ENCODE measurements around the gene MACROD2.
A peak's percentile ranks its signal among the peaks of the same experiment; 100 is the strongest.

MACROD2 gene

GRCh38 chr20:14723614-14724013, 728.3 kb downstream of the MACROD2 start:
- no peak for DNase-seq

- no peak for DNase-seq
Observed at GRCh38 chr20:14724036-14724435, 728.7 kb downstream of the MACROD2 start.

DNA sequence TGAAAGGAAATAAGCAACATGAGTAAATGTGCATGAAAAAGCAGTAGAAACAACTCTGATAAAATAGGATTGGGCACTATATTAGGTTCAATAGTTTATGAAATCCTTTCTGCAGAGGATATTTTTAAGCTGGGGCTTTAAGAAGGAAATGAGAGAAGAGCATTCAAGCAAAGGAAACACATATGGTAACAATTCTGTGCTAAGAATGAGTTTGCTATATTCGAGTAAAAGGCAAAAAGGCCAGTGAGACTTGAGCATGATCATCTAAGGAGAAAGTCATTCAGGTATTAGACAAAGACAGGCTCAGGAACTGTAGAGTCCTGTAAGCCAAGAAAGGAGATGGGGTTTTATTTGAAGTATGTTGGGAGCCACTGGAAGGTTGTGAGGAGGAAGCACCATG, 729.2 kb downstream of the MACROD2 start:
- DNase-seq = no peak

DNA sequence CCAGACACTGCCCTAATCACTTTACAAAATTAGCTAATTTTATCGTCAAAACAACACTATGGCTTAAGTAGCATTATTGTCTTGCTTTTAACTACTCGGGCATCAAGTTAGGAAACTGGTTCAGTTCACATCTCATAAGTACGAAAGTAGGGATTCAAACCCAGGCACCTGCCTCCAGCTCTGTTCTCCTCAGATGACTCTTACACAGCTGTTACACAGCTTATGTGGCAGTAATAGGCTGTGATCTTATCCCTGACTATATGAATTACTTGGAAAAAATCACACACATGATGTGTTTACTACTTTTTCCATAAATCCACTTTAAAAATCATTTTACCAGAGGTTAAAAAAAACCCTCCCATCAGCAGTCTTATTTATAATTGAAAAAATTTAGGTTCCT, 731.3 kb downstream of the MACROD2 start:
- DNase-seq = no peak

DNA sequence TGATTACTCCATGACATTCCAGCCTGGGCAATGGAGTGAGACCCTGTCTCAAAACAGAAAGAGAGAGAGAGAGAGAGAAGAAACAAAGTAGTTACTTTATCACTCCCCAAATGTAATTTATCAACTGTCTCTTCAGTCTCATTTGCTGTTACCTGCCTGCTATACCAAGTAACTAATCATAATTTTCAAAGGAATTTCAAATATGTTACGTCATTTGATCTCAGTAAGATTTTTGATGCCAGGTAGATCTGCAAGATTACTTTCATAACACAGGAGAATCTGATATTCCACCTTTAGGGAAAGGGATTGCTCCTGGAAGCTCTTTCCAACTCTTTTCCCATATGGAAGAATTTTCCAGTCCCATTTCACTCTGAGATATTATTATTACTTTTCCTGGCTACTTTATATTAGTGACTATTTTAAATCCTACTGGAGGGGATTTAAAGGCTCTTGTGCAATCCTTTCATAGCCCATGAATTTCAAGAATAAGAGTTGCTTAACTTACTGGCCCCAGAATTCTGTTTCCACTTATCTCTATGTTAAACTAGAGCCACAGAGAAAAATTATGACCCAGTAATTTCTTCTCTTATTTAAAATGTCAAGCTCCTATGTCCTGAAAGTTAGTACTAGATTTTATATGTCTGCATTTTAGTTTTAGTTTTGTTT, 732.3 kb downstream of the MACROD2 start:
- DNase-seq = no peak

GRCh38 chr20:14729390-14729789, 734.1 kb downstream of the MACROD2 start:
- peak in 1 of 3 experiments; percentile 50 for DNase-seq

DNA sequence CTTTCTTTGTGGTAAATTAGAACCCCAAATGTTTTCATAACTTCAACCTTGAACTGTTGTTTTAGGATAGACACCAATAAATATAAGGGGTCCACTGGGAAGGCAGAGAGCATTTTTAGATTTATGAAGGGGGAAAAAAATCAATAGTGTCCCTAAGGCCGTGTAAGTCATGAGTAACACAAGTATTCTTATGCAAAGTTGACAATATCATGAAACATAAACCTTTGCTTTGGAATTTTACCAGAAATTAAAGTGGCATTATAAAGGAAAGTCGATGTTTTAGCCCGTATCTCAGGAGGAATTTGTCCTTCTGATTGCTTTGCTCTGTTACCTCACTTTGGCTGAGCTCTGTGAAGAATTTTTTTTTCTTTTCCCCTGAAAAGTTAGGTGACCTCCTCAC, 737.0 kb downstream of the MACROD2 start:
- DNase-seq = no peak

- DNase-seq = no peak
Observed at GRCh38 chr20:14732996-14733395, 737.7 kb downstream of the MACROD2 start.

- DNase-seq = no peak
Observed at GRCh38 chr20:14740380-14740779, 745.1 kb downstream of the MACROD2 start.

DNA sequence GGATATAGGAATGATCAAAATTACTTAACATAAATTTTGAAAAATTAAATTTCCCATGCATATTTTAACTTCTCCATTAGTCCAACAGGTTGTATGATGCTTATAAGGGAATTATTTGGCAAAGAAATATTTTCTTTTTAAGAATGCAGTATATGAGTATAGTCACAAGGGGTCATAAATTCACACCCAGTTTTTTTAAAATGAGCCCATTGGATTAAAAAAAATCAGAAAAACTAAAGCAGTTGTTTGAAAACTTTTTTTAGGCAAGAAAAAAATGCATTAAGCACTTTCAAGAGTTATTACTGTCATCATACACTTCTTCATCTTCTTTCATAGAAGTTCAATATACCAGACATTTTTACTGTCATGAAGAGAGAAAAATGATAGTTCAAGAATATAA, 746.3 kb downstream of the MACROD2 start:
- no peak for DNase-seq

DNA sequence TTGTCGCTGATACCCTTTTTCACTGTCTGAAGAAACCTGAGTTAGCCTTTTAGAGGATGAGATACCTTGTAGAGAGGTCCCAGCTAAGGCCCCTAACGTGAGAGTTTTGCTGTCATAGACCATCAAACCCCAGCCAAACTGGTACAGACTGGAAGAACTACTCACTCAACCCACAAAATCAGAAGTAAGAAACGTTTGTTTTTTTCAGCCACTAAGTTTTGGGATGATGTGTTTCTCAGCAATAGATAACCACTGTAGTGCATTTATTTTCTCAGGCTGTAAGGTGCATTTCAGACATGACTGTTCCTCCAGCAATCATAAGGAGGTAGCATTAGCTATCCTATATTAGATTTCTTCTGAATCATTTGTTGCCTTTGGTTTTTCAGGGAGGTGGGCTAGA, 749.4 kb downstream of the MACROD2 start:
- no peak for DNase-seq

GRCh38 chr20:14745830-14746229, 750.5 kb downstream of the MACROD2 start:
- DNase-seq = no peak

- DNase-seq = no peak
Observed at GRCh38 chr20:14751191-14751590, 755.9 kb downstream of the MACROD2 start.

- DNase-seq = no peak
Observed at GRCh38 chr20:14757728-14758127, 762.4 kb downstream of the MACROD2 start.

DNA sequence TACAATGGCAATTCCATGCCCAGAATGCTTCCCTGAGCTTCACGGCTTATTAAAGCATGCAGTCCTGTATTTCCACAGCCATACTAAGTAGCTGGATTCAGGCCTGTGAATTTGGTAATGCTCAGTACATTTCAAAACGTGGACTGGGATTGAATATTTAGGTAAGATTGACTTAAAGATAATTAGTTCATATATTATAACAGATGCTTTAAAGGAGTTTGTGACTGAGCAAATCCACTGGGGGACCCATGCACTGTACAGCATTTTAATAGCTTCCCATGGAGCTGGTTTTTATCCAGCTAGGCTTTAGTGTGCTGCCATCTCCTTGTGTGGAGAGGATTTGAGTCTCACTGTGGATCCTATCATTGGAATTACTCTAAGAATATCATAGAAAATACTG, 763.0 kb downstream of the MACROD2 start:
- no peak for DNase-seq

- peak in 1 of 3 experiments; percentile 37 for DNase-seq
Observed at GRCh38 chr20:14759979-14760378, 764.7 kb downstream of the MACROD2 start.

DNA sequence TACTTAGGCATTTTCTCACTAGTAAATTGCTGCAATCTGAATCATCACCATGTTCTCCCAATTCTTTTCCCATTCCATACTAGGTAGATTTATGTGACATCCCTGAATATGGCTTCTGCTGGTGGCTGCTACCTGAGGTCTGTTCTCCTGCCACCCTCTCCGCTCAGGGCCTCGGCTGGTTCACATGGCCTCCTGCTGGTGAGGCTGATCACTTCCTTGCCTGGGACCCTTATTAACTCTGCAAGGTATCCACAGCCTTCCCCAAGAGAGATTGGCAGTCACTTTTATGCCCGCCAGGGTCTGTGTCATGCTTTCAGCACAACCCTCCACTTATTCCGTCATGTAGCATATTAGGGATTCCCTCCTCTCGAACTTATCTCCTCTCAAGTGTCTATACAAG, 766.6 kb downstream of the MACROD2 start:
- no peak for DNase-seq

DNA sequence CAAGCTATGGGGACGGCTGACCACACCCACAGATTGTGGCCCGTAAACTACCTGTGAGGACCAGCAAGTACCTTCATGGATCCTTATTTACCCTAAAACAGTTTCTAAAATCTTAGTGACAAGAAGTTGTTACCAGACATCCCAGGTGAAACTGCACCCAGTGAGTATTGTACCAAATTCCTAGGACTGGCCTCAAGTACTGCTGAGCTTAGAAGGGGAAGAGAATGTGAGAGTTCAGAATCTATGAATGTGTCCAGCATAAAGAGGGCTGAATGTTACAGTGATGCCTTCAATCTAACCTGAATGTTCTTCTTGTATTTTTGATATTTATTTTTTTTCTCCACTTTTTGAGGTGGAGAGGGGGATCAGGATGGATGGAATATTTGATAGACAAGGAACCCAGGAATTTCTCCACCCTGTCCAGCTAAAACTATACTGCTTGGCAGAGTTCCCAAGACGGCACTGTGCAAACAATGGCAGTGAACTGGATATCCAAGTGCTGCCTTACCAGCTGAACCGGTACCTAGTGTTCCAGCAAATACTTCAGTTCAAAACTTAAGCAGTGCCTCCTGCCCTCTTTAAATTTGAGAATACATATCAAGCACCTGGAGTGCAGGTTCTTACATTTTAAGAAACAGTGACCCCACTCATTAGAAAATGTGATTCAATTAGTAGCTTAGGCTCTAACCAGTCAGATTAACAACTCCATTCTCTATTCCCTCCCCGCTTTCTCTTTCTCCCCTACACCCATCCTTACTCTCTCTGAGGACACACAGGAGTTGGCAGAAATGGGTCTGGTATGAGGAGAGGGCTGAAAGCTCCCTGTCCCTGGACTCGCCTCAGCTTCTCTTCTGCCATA, 769.4 kb downstream of the MACROD2 start:
- DNase-seq = no peak

DNA sequence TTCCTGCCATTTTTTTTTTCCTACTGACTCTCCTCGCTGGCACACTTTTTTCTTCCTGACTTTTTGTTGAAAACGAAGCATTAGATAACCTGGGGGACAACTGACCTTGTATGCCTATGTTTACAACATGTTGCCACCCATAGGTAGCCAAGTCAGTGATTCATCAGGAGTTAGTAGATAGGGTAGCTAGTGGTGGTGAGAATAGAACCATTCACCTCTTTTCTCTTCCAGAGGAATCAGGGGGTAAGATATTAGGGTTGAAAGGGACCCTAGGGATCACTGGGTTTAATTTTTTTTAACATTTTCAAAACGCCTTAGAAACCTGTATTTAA, 770.0 kb downstream of the MACROD2 start:
- DNase-seq = no peak

DNA sequence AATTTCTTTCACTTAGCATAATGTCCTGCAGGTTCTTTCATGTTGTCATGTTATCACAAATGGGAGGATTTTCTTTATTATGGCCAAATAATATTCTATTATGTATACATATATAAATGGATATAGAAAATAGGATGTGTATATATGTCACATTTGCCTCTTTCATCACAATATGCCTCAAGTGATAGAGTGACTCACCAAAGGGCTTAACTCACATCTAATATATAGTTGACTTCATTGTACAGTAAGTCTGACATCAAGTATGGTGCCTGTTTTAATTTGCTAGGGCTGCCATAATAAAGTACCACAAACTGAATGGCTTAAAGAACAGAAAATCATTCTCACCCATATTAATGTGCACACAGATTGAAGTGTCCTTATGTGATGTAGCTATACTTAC, 778.2 kb downstream of the MACROD2 start:
- no peak for DNase-seq

DNA sequence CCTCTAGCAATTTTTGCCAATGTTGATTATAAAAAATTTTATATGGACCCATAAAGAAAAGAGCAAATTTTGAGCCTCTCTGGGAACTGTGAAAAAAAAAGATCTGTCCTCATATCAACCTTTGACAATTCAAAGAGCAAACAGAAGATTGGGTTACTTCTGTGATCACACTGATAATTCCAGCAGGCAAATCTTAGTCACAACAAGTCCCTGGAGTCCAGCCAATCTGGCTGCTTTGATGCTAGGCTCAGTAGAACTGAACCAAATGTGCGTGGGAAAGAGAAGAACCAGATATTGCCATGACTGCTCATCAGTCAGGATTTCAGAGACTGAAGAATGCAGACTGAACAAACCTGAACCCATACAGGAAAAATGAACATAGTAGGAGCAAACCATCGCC, 780.5 kb downstream of the MACROD2 start:
- no peak for DNase-seq

DNA sequence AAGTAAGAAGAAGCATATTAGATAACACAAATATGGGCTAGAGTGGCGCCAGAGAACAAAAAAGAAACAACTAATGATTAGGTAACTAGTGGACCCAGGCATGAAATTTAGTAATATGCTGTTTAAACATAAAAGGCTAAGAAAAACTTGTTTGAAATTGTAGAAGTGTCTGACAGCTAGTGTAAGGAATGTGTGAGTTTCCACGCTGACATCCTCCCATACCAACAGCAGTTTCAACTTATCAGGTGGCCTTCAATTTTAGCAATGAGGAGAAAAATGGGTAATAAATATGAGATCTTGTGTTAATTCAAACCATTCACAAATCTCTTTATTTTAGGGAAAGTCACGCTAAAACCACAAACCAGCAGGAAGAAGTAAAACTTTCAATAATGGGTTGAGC, 782.3 kb downstream of the MACROD2 start:
- DNase-seq = no peak

DNA sequence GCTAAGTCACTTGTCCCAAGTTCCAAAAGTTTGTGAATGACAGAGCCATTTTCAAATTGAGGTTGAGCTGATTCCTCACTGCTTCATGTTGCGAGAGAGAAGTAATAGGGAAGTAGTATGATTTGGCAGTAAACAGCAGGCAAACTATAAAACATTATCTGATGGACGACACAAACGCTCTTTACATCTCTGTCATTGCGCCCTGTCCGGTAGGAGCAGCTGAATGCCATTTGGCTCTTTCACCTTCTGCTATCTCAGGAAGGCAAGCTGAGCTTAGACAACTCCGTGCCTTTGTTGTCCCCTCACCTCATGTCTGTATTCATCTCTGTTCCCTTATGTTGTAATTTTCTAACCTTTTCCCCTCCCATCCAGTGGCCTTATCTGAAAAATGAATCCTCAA, 782.8 kb downstream of the MACROD2 start:
- DNase-seq = no peak

DNA sequence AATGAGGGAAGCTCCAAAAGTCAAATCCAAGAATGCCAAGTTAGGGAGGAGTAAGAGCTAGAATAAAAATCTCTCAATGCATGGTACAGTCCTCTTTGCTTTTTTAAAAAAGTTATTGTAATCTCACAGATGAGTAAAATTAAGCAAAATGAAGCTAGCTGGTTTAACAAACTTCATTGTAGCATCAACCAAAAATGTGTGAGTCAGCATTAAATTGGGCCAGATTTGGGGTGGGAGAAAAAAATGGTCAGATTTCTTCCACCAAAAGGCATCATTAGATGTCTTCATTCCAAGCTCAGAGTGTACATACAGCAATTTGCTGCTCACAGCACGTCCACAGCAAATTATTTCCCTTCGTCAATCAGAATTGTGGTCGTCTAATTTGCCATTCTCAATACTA, 783.6 kb downstream of the MACROD2 start:
- no peak for DNase-seq

- no peak for DNase-seq
Observed at GRCh38 chr20:14780508-14780907, 785.2 kb downstream of the MACROD2 start.
